B cell (primary cell): ENCODE results near the gene GBE1. TPM values are rescaled to one million over a fixed set of nuclear protein-coding genes. Genes with fewer than 3 reads are reported as not detected.

ENCODE experiments used
- ATAC-seq: fragments of 200-7000 bp; cut with Tn5 transposase; one replicate; pipeline ENCODE4 v1.10.0; 2021; ENCODE audit warnings: low read depth, mild to moderate bottlenecking, moderate number of reproducible peaks, moderate library complexity
- CTCF ChIA-PET: fragments of 350-600 bp; sonication (Branson Sonifier 250); formaldehyde crosslinking; loops from one replicate; lab custom pipeline; 2021; ENCODE audit warnings: antibody characterized with exemption, inconsistent platforms; lab: Charles Lee
- POLR2A ChIA-PET: fragments of 350-600 bp; sonication (Branson Sonifier 250); formaldehyde crosslinking; loops from one replicate; lab custom pipeline; 2021; ENCODE audit warnings: antibody characterized with exemption; lab: Charles Lee
- DNase-seq: peaks from one replicate; pipeline ENCODE4 v3.0.0; 2013
- H2AFZ ChIP-seq: 2 replicates; pipeline ENCODE4 v1.6.1; 2012; ENCODE audit warnings: mild to moderate bottlenecking, low read depth, low read length; ENCODE audit not compliant: insufficient read depth, poor library complexity, severe bottlenecking
- H3K27ac ChIP-seq, 2 donors: 1 replicate in 1 of 2; 2 replicates in 1 of 2; pipeline ENCODE4 v1.5.1; 2012 to 2013; ENCODE audit warnings: low read length in 2 of 2, mild to moderate bottlenecking in 2 of 2, moderate library complexity in 1 of 2
- H3K27me3 ChIP-seq, 4 experiments: fragments of 200-600 bp in 1 of 4; sonication (generic) in 1 of 4; replicated peaks in 1 of 4; 1 replicate in 2 of 4; 2 replicates in 2 of 4; pipeline versions ENCODE4 v1.6.1 to v1.7.0; 2013 to 2016; ENCODE audit warnings: low read length in 3 of 4, mild to moderate bottlenecking in 2 of 4, mixed read lengths in 1 of 4, moderate library complexity in 1 of 4; ENCODE audit not compliant: insufficient read depth in 4 of 4, control insufficient read depth in 3 of 4; ENCODE audit errors: control extremely low read depth in 1 of 4
- H3K36me3 ChIP-seq, 2 experiments: replicated peaks in 1 of 2; 1 replicate in 1 of 2; 2 replicates in 1 of 2; pipeline versions ENCODE4 v1.6.1 to v1.7.1; 2013; ENCODE audit warnings: low read length in 1 of 2; ENCODE audit not compliant: insufficient read depth in 2 of 2, control insufficient read depth in 1 of 2; ENCODE audit errors: control extremely low read depth in 1 of 2, extremely low read depth in 1 of 2
- H3K4me1 ChIP-seq, 2 donors: fragments of 200-600 bp in 1 of 2; sonication (generic) in 1 of 2; 1 replicate in 1 of 2; 2 replicates in 1 of 2; pipeline versions ENCODE4 v1.5.1 to v1.6.1; 2013 to 2017; ENCODE audit warnings: low read length in 2 of 2; ENCODE audit not compliant: control insufficient read depth in 2 of 2, insufficient read depth in 2 of 2
- H3K4me2 ChIP-seq: replicated peaks from 2 replicates; pipeline ENCODE3; 2012; ENCODE audit warnings: mild to moderate bottlenecking, low read depth, low read length; ENCODE audit not compliant: poor library complexity, severe bottlenecking
- H3K4me3 ChIP-seq, 5 experiments: fragments of 200-600 bp in 1 of 5; sonication (generic) in 1 of 5; 1 replicate in 3 of 5; 2 replicates in 2 of 5; pipeline versions ENCODE4 v1.5.1 to v1.7.0; 2011 to 2016; ENCODE audit warnings: low read length in 4 of 5, mild to moderate bottlenecking in 4 of 5, low read depth in 2 of 5, control low read depth in 1 of 5, moderate library complexity in 1 of 5; ENCODE audit not compliant: insufficient read depth in 1 of 5; ENCODE audit errors: control extremely low read depth in 1 of 5, extremely low read depth in 1 of 5
- H3K79me2 ChIP-seq: fragments of 200-600 bp; sonication (generic); one replicate; pipeline ENCODE4 v1.6.0; 2016; ENCODE audit warnings: low read length; ENCODE audit not compliant: control insufficient read depth, insufficient read depth
- H3K9ac ChIP-seq: fragments of 200-600 bp; sonication (generic); 2 replicates; pipeline ENCODE4 v1.6.1; 2017; ENCODE audit warnings: mild to moderate bottlenecking, low read length, moderate library complexity
- H3K9me3 ChIP-seq, 3 donors: one replicate each; pipeline versions ENCODE4 v1.6.1 to v1.7.1; 2013; ENCODE audit warnings: low read length in 2 of 3; ENCODE audit not compliant: control insufficient read depth in 2 of 3, insufficient read depth in 1 of 3; ENCODE audit errors: control extremely low read depth in 1 of 3
- H4K20me1 ChIP-seq: 2 replicates; pipeline ENCODE4 v1.6.0; 2012; ENCODE audit warnings: mild to moderate bottlenecking, low read length; ENCODE audit not compliant: insufficient read depth, control insufficient read depth, poor library complexity, severe bottlenecking
- H3K27ac Mint-ChIP-seq: one replicate; pipeline ENCODE4 v1.8.0; 2021; ENCODE audit warnings: mixed read lengths
- H3K27me3 Mint-ChIP-seq: one replicate; pipeline ENCODE4 v1.8.0; 2021; ENCODE audit warnings: mixed read lengths
- H3K4me1 Mint-ChIP-seq: one replicate; pipeline ENCODE4 v1.8.0; 2021; ENCODE audit warnings: mixed read lengths
- H3K4me3 Mint-ChIP-seq: one replicate; pipeline ENCODE4 v1.8.0; 2021; ENCODE audit warnings: mixed read lengths
- H3K9me3 Mint-ChIP-seq: one replicate; pipeline ENCODE4 v1.8.0; 2022; ENCODE audit warnings: mixed read lengths; ENCODE audit not compliant: insufficient read depth
- EZH2 ChIP-seq: IDR thresholded peaks from 2 replicates; pipeline ENCODE4 v1.6.1; 2012; ENCODE audit warnings: borderline replicate concordance, low read depth, mild to moderate bottlenecking, moderate library complexity, low read length; ENCODE audit not compliant: insufficient read depth, poor library complexity, severe bottlenecking
- WGBS: methylation state at CpG from one replicate; pipeline ENCODE4 v1.1.5; 2013; ENCODE audit warnings: missing lambda C conversion rate; ENCODE audit not compliant: insufficient coverage; 5-methylcytosine and 5-hydroxymethylcytosine counted together
- intact Hi-C: fragments of 100-400 bp; cut with micrococcal nuclease; formaldehyde crosslinking; loops from one replicate; pipeline ENCODE4 v1.10.0; 2022
- polyA plus RNA-seq: library from polyadenylated mRNA; depleted of rRNA; stranded (reverse); fragments of >200 nt; gene quantifications from 2 replicates; pipeline ENCODE4 v1.2.3, GENCODE V29; 2012
- total RNA-seq, 2 donors: library from RNA; stranded (reverse); fragments of 120-200 nt in 1 of 2; gene quantifications; 1 replicate in 1 of 2; 2 replicates in 1 of 2; pipeline versions ENCODE4 v1.2.3 to v1.2.4, GENCODE V29; 2013 to 2022
- TF ChIP-seq, protein P1 (sequence below): fragments of 200-600 bp; IDR thresholded peaks from one replicate; pipeline ENCODE4 v1.8.0; 2022; ENCODE audit warnings: antibody characterized with exemption, mild to moderate bottlenecking

The GBE1 gene
- total and polyA plus RNA-seq, 2 donors (not counting 1 experiment from before 2014, with no cell fraction given): 3.4 to 20.8 TPM

DNA sequence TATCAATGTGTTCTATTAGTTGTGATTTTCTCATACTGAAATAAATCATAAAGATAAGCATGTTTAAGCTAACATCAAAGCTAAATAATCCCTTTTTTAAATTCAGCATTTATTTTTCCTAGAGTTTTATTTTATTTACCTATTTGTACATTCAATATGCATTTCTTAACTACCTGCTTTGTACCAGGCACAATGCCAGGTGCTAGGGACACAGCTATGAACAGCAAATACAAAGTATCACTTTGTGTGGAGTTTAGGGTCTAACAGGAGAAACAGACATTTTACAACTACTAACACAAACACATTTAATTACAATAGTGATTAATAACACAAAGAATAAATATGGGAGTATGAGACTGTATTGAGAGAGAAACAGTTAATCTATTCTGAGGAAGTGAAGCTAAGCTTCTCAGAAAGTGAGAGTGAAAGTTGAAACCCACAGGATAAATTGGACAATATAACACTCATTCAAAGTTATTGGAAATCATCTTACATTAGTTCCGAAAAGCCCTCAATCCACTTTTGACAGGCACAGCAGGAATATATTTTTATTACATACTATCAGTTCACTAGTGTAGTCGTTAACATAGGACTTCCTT lies 159.6 kb downstream of the GBE1 start:
- POLR2A ChIA-PET: no interaction called here
- H3K4me1 ChIP-seq: no peaks in the 10 kb centered on the region
- Mint-ChIP-seq H3K4me3 (no peak overlapping the region), H3K27me3 (no peaks in the 10 kb centered on the region), H3K27ac (no peak overlapping the region), H3K4me1 (no peaks in the 10 kb centered on the region), H3K9me3 (no peaks in the 10 kb centered on the region)
- CTCF ChIA-PET: no interaction called here
- no peak for TF ChIP-seq EZH2
- TF ChIP-seq, protein P1, sequence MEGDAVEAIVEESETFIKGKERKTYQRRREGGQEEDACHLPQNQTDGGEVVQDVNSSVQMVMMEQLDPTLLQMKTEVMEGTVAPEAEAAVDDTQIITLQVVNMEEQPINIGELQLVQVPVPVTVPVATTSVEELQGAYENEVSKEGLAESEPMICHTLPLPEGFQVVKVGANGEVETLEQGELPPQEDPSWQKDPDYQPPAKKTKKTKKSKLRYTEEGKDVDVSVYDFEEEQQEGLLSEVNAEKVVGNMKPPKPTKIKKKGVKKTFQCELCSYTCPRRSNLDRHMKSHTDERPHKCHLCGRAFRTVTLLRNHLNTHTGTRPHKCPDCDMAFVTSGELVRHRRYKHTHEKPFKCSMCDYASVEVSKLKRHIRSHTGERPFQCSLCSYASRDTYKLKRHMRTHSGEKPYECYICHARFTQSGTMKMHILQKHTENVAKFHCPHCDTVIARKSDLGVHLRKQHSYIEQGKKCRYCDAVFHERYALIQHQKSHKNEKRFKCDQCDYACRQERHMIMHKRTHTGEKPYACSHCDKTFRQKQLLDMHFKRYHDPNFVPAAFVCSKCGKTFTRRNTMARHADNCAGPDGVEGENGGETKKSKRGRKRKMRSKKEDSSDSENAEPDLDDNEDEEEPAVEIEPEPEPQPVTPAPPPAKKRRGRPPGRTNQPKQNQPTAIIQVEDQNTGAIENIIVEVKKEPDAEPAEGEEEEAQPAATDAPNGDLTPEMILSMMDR: no peak
- intact Hi-C loops: no loop called here
- H3K9ac ChIP-seq: no peak overlapping the region
- no peak overlapping the region for H2AFZ ChIP-seq
- no CpG with 5 or more reads among the region's 2 CpGs for WGBS
- H4K20me1 ChIP-seq: no peaks in the 10 kb centered on the region
- no peak overlapping the region for H3K4me2 ChIP-seq
- H3K36me3 ChIP-seq: no peaks in the 10 kb centered on the region
- no peaks in the 10 kb centered on the region for H3K79me2 ChIP-seq
- H3K4me3 ChIP-seq: no peak overlapping the region
- no peaks in the 10 kb centered on the region for H3K27me3 ChIP-seq
- no peak overlapping the region for H3K27ac ChIP-seq
- no peaks in the 10 kb centered on the region for H3K9me3 ChIP-seq
- DNase-seq (no peak), ATAC-seq (no peak)

DNA sequence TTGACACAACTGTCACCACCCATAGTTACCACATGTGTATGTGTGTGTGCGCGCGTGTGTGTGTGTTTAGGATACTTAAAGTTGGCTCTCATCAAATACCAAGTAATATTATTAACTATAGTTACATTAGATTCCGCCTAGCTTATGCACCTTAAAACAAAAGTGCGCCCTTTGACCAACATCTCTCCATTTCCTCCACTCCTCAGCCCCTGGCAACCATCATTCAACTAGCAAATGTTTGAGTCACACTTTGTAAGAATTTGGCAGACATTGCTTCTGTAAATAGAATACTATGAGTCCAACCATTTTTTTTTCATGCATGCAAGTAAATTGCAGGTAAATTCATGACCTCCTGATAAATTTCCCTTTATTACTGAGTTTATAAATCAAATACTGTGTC lies 169.3 kb downstream of the GBE1 start:
- 100% methylated on average over 1 of the region's 5 CpGs for WGBS

More for the DNA sequence above, 169.3 kb downstream of the GBE1 start:
- Histone ChIP-seq H3K4me2 (no peak overlapping the region), H3K4me1 (no peaks in the 10 kb centered on the region), H3K79me2 (no peaks in the 10 kb centered on the region), H3K4me3 (no peak overlapping the region), H3K9me3 (no peaks in the 10 kb centered on the region), H3K9ac (no peak overlapping the region), H4K20me1 (no peaks in the 10 kb centered on the region), H2AFZ (no peak overlapping the region), H3K27me3 (no peaks in the 10 kb centered on the region), H3K27ac (no peak overlapping the region), H3K36me3 (no peaks in the 10 kb centered on the region)
- Mint-ChIP-seq H3K9me3 (no peaks in the 10 kb centered on the region), H3K27ac (no peak overlapping the region), H3K4me3 (no peak overlapping the region), H3K27me3 (no peaks in the 10 kb centered on the region), H3K4me1 (no peaks in the 10 kb centered on the region)
- intact Hi-C loops: no loop called here
- DNase-seq (no peak), ATAC-seq (no peak)
- TF ChIP-seq EZH2: no peak
- TF ChIP-seq, protein P1: no peak
- ChIA-PET POLR2A (no interaction called here), CTCF (no interaction called here)
